HepG2 (cell line): ENCODE measurements around the gene ZNF445. TPM values are rescaled to one million over a fixed set of nuclear protein-coding genes. Genes with fewer than 3 reads are reported as not detected.

Experiments used
- ATAC-seq: fragments of 200-7000 bp; cut with Tn5 transposase; 3 replicates; pipeline ENCODE4 v1.9.1; 2020; ENCODE audit warnings: mild to moderate bottlenecking, moderate library complexity
- BruUV-seq: library from RNA; stranded (reverse); fragments of 400-500 nt; replicated peaks from 2 replicates; lab custom pipeline; 2021; lab: Mats Ljungman, UMichigan
- CTCF ChIA-PET: fragments of 300-600 bp; formaldehyde crosslinking; extraction: SDS; loops from one replicate; lab custom pipeline; 2021; ENCODE audit warnings: low total read pairs, inconsistent platforms, low intra/inter-chr PET ratio; lab: Yijun Ruan, JAX
- POLR2A ChIA-PET: fragments of 350-600 bp; sonication (Branson Sonifier 250); formaldehyde crosslinking; loops from one replicate; lab custom pipeline; 2020; ENCODE audit warnings: antibody characterized with exemption, inconsistent platforms; lab: Yijun Ruan, JAX
- DNase-seq: peaks from one replicate; pipeline ENCODE4 v3.0.0-alpha.2; 2015; ENCODE audit warnings: low spot score
- FAIRE-seq: peaks from 3 replicates; lab custom pipeline; 2011; peaks lifted over from hg19 to GRCh38; lab: Jason Lieb, UNC
- H2AFZ ChIP-seq: one replicate; pipeline ENCODE4 v1.6.1; 2011; ENCODE audit warnings: low read length, inconsistent platforms
- H3K27ac ChIP-seq: fragments of 300-600 bp; 3 replicates; pipeline ENCODE4 v1.8.0; 2011; ENCODE audit warnings: mixed run types, mild to moderate bottlenecking, mixed read lengths, low read length, inconsistent platforms; ENCODE audit not compliant: insufficient read depth; ENCODE audit errors: extremely low read length
- H3K27me3 ChIP-seq, 2 experiments: fragments of 200-600 bp in 1 of 2; 2 replicates in 1 of 2; 3 replicates in 1 of 2; pipeline versions ENCODE4 v1.6.0 to v1.8.0; 2011; ENCODE audit warnings: low read length in 2 of 2, mild to moderate bottlenecking in 2 of 2, moderate library complexity in 2 of 2, inconsistent platforms in 1 of 2; ENCODE audit not compliant: insufficient read depth in 2 of 2, control insufficient read depth in 1 of 2
- H3K36me3 ChIP-seq, 2 experiments: fragments of 200-600 bp in 1 of 2; replicated peaks in 1 of 2; 2 replicates in 1 of 2; 3 replicates in 1 of 2; pipeline versions ENCODE4 v1.5.1 to v1.8.0; 2011; ENCODE audit warnings: low read length in 2 of 2, inconsistent platforms in 1 of 2; ENCODE audit not compliant: insufficient read depth in 2 of 2, control insufficient read depth in 1 of 2
- H3K4me1 ChIP-seq: 2 replicates; pipeline ENCODE4 v1.5.1; 2012; ENCODE audit warnings: low read length, inconsistent platforms; ENCODE audit not compliant: insufficient read depth
- H3K4me2 ChIP-seq: 2 replicates; pipeline ENCODE4 v1.6.0; 2011; ENCODE audit warnings: low read depth, low read length, inconsistent platforms
- H3K4me3 ChIP-seq, 3 experiments: fragments of 200-600 bp in 1 of 3; sonication (generic), shearing (Covaris generic) in 1 of 3; replicated peaks in 1 of 3; 2 replicates each; pipeline ENCODE4 v1.5.1; 2011 to 2016; ENCODE audit warnings: low read length in 3 of 3, inconsistent platforms in 2 of 3, low read depth in 2 of 3, mild to moderate bottlenecking in 2 of 3, control low read depth in 1 of 3, mixed read lengths in 1 of 3; ENCODE audit not compliant: insufficient read depth in 1 of 3
- H3K79me2 ChIP-seq: one replicate; pipeline ENCODE4 v1.6.1; 2011; ENCODE audit warnings: low read length, inconsistent platforms; ENCODE audit not compliant: insufficient read depth
- H3K9ac ChIP-seq: 2 replicates; pipeline ENCODE4 v1.6.0; 2011; ENCODE audit warnings: mild to moderate bottlenecking, low read depth, low read length, inconsistent platforms; ENCODE audit not compliant: insufficient read depth
- H3K9me3 ChIP-seq: 2 replicates; pipeline ENCODE4 v1.5.1; 2012; ENCODE audit warnings: mild to moderate bottlenecking, low read length
- H4K20me1 ChIP-seq: 2 replicates; pipeline ENCODE4 v1.6.0; 2011; ENCODE audit warnings: inconsistent platforms, mild to moderate bottlenecking, low read length, moderate library complexity; ENCODE audit not compliant: insufficient read depth
- ARNT2 ChIP-seq: sonication (generic); formaldehyde crosslinking; IDR thresholded peaks from 2 replicates; pipeline ENCODE4 v1.8.0; 2022; ENCODE audit warnings: mild to moderate bottlenecking, low read depth, missing genetic modification reagents, moderate library complexity
- CSRNP1 ChIP-seq: sonication (generic); formaldehyde crosslinking; IDR thresholded peaks from 2 replicates; pipeline ENCODE4 v1.8.1; 2023; ENCODE audit warnings: mild to moderate bottlenecking, missing genetic modification reagents
- DBP ChIP-seq: sonication (generic); formaldehyde crosslinking; IDR thresholded peaks from 2 replicates; pipeline ENCODE4 v1.4.0; 2020; ENCODE audit warnings: missing genetic modification reagents; ENCODE audit errors: not compliant biosample characterization
- FOXJ3 ChIP-seq: sonication (generic); formaldehyde crosslinking; IDR thresholded peaks from 2 replicates; pipeline ENCODE4 v1.4.0; 2020; ENCODE audit warnings: missing genetic modification reagents, mild to moderate bottlenecking, borderline replicate concordance
- GATA4 ChIP-seq: sonication (generic); IDR thresholded peaks from 2 replicates; pipeline ENCODE4 v1.6.1; 2016; ENCODE audit warnings: antibody characterized with exemption, low read depth, borderline replicate concordance
- KDM4B ChIP-seq: sonication (generic); formaldehyde crosslinking; IDR thresholded peaks from 2 replicates; pipeline ENCODE4 v1.4.0; 2020; ENCODE audit warnings: missing genetic modification reagents
- NCOR1 ChIP-seq: fragments of 200-600 bp; sonication (generic); IDR thresholded peaks from 2 replicates; pipeline ENCODE4 v1.7.0; 2017; ENCODE audit warnings: antibody characterized with exemption, low read length, borderline replicate concordance
- NR2F6 ChIP-seq, 2 experiments: IDR thresholded peaks; 2 replicates each; pipeline ENCODE4 v1.6.1; 2016; ENCODE audit warnings: antibody characterized with exemption in 1 of 2, mild to moderate bottlenecking in 1 of 2
- POLR2A ChIP-seq, 2 experiments: IDR thresholded peaks; 2 replicates each; pipeline ENCODE4 v1.6.1; 2011; ENCODE audit warnings: low read depth in 2 of 2, low read length in 2 of 2, mild to moderate bottlenecking in 1 of 2, moderate library complexity in 1 of 2; ENCODE audit not compliant: insufficient read depth in 1 of 2
- TERF1 ChIP-seq: sonication (generic); formaldehyde crosslinking; IDR thresholded peaks from 2 replicates; pipeline ENCODE4 v1.8.0; 2022; ENCODE audit warnings: mild to moderate bottlenecking, missing genetic modification reagents, moderate library complexity
- TGIF2 ChIP-seq: IDR thresholded peaks from 2 replicates; pipeline ENCODE4 v1.6.1; 2016; ENCODE audit warnings: control low read depth, missing compliant biosample characterization
- ZNF253 ChIP-seq: sonication (generic); formaldehyde crosslinking; IDR thresholded peaks from 2 replicates; pipeline ENCODE4 v1.8.0; 2022; ENCODE audit warnings: mild to moderate bottlenecking, missing genetic modification reagents, borderline replicate concordance
- ZNF274 ChIP-seq: sonication (generic); formaldehyde crosslinking; IDR thresholded peaks from 2 replicates; pipeline ENCODE4 v1.5.1; 2020; ENCODE audit warnings: mild to moderate bottlenecking, missing genetic modification reagents
- ZNF3 ChIP-seq: IDR thresholded peaks from 2 replicates; pipeline ENCODE4 v1.7.0; 2017; ENCODE audit warnings: inconsistent platforms
- ZNF557 ChIP-seq: sonication (generic); formaldehyde crosslinking; IDR thresholded peaks from 2 replicates; pipeline ENCODE4 v1.4.0; 2020; ENCODE audit warnings: missing genetic modification reagents
- ZNF567 ChIP-seq: sonication (generic); formaldehyde crosslinking; IDR thresholded peaks from 2 replicates; pipeline ENCODE4 v1.8.1; 2023; ENCODE audit warnings: mild to moderate bottlenecking, missing genetic modification reagents, borderline replicate concordance
- ZNF607 ChIP-seq: sonication (generic); formaldehyde crosslinking; IDR thresholded peaks from 2 replicates; pipeline ENCODE4 v1.5.1; 2020; ENCODE audit warnings: missing genetic modification reagents, mild to moderate bottlenecking, borderline replicate concordance
- ZNF672 ChIP-seq: sonication (generic); formaldehyde crosslinking; IDR thresholded peaks from 2 replicates; pipeline ENCODE4 v1.8.1; 2022; ENCODE audit warnings: missing genetic modification reagents
- ZNF777 ChIP-seq: sonication (generic); formaldehyde crosslinking; IDR thresholded peaks from 2 replicates; pipeline ENCODE4 v1.4.0; 2020; ENCODE audit warnings: missing genetic modification reagents
- ZNF780A ChIP-seq: sonication (generic); formaldehyde crosslinking; IDR thresholded peaks from 2 replicates; pipeline ENCODE4 v1.8.0; 2022; ENCODE audit warnings: mild to moderate bottlenecking, missing genetic modification reagents, moderate library complexity
- ZNF816 ChIP-seq: sonication (generic); formaldehyde crosslinking; IDR thresholded peaks from 2 replicates; pipeline ENCODE4 v1.8.0; 2022; ENCODE audit warnings: missing genetic modification reagents, mild to moderate bottlenecking, borderline replicate concordance
- ZNF83 ChIP-seq: sonication (generic); formaldehyde crosslinking; IDR thresholded peaks from 2 replicates; pipeline ENCODE4 v1.4.0; 2020; ENCODE audit warnings: missing genetic modification reagents, mild to moderate bottlenecking, borderline replicate concordance
- WGBS: methylation state at CpG from one replicate; pipeline ENCODE4 v1.1.6; 2017; ENCODE audit warnings: low lambda C conversion rate; 5-methylcytosine and 5-hydroxymethylcytosine counted together
- in situ Hi-C: cut with HindIII; loops from 2 replicates; pipeline ENCODE4 v1.10.0; 2017; ENCODE audit warnings: low pct_unique_long_range_greater_than_20kb; ENCODE audit not compliant: extremely low pct_ligation_motif_present
- intact Hi-C: fragments of 100-400 bp; cut with micrococcal nuclease; formaldehyde crosslinking; loops from one replicate; pipeline ENCODE4 v1.10.0; 2022; ENCODE audit not compliant: unreplicated experiment
- polyA plus RNA-seq, 8 experiments: library from polyadenylated mRNA; depleted of rRNA in 3 of 8; stranded (reverse) in 7 of 8; unstranded in 1 of 8; fragments of >200 nt; fragmentation: Illumina TruSeq in 4 of 8; extraction: Trizol in 4 of 8; gene quantifications; 2 replicates each; pipeline versions ENCODE4 v1.2.1 to v1.2.3, GENCODE V29; 2011 to 2016; ENCODE audit warnings: low read depth in 4 of 8, missing spikeins in 1 of 8, mixed read lengths in 1 of 8; ENCODE audit not compliant: insufficient read depth in 1 of 8
- total RNA-seq, 5 experiments: library from RNA; depleted of rRNA; stranded (reverse); fragments of >200 nt; fragmentation: Illumina TruSeq; extraction: Trizol; gene quantifications; 2 replicates each; pipeline ENCODE4 v1.2.3, GENCODE V29; 2016; ENCODE audit warnings: low read depth in 1 of 5

ZNF445 gene
- total and polyA plus RNA-seq, 2 of the 13 experiments (the other 11 are each of a cell fraction or from before 2014, with no cell fraction given) = 4.4 to 10.3 TPM

GRCh38 chr3:44511238-44511566, 33.7 kb upstream of the ZNF445 start (continued):
- TF ChIP-seq DBP (CRISPR knock-in tag) (no peak), ZNF672 (CRISPR knock-in tag) (no peak)

- Histone ChIP-seq H3K27ac (peak overlapping the region; percentile 73), H3K9ac (peak overlapping the region; percentile 90), H2AFZ (peak overlapping the region; percentile 44), H3K4me2 (peak overlapping the region; percentile 94), H3K4me1 (peaks cover 59% of the 10 kb centered on the region), H3K79me2 (peaks cover 51% of the 10 kb centered on the region), H3K27me3 (no peaks in the 10 kb centered on the region; a peak in 1 of 5 replicates), H3K4me3 (peak overlapping the region; percentile 73 to 99 (median 86)), H3K9me3 (no peaks in the 10 kb centered on the region), H4K20me1 (0 out of 2 replicates have a peak, but pooled peaks cover 2% of the 10 kb centered on the region), H3K36me3 (0 out of 5 replicates have a peak, but pooled peaks cover 0 to 8% of the 10 kb centered on the region in 2 experiments)
- WGBS = 0% methylated on average over 6 of the region's 6 CpGs
- POLR2A ChIA-PET = interaction anchor here (0.6 to 3.1 kb wide), 5 partner anchors 13 to 171 kb away, joined by 4 to 36 read pairs (median 6); partner anchors contain the start of genes TCAIM and ZNF445
- TSS peak; percentile 75 for BruUV-seq
- DNase-seq (no peak), ATAC-seq (no peak; the same call in 2 of the 3 replicates), FAIRE-seq (no peak)
- in situ Hi-C loops (no loop called here), intact Hi-C loops (loop anchor here (1.0 to 5.0 kb wide), 3 partner anchors 32 to 188 kb away; partner anchors contain the start of gene TCAIM)
- CTCF ChIA-PET = no interaction called here
- TF ChIP-seq CSRNP1 (CRISPR knock-in tag) = 0 out of 2 replicates have a peak, but pooled peaks have one; percentile 49
- TF ChIP-seq ZNF607 (CRISPR knock-in tag) = no peak
- TF ChIP-seq ZNF777 = 0 out of 2 replicates have a peak, but pooled peaks have one; percentile 38
- TF ChIP-seq FOXJ3 (CRISPR knock-in tag) = no peak
- no peak for TF ChIP-seq ZNF557 (CRISPR knock-in tag)
- no peak for TF ChIP-seq ZNF83
- no peak for TF ChIP-seq ZNF3 (CRISPR knock-in tag)
- no peak for TF ChIP-seq ZNF780A (CRISPR knock-in tag)
- no peak for TF ChIP-seq NR2F6 (IDR thresholded peaks at IDR 0.05)
- no peak for TF ChIP-seq NR2F6 (CRISPR knock-in tag; IDR thresholded peaks at IDR 0.05)
- TF ChIP-seq NCOR1 = no peak
- TF ChIP-seq TERF1 (CRISPR knock-in tag) = no peak
- no peak for TF ChIP-seq ZNF274 (CRISPR knock-in tag)
- TF ChIP-seq ARNT2 = no peak
- peak in 1 of 2 experiments; percentile 28; a peak in 1 of 4 replicates for TF ChIP-seq POLR2A (IDR thresholded peaks at IDR 0.05; ENCODE audit: insufficient read depth in 1 of 2, low read depth in 2 of 2, low read length in 2 of 2)
- no peak for TF ChIP-seq GATA4
- no peak for TF ChIP-seq ZNF816
- no peak for TF ChIP-seq ZNF253 (CRISPR knock-in tag)
- TF ChIP-seq TGIF2 (CRISPR knock-in tag) = no peak
- TF ChIP-seq KDM4B = no peak
- TF ChIP-seq ZNF567 = no peak
These were observed 32.5 kb upstream of the ZNF445 start for GRCh38 chr3:44510000-44510368.
